22Rv1 (cell line): ENCODE measurements around the gene SMC3.

Experiments
- CTCF ChIP-seq: fragments of 450-650 bp; IDR thresholded peaks from 2 replicates; pipeline ENCODE4 v1.5.1; 2017; ENCODE audit warnings: mild to moderate bottlenecking
- ZFX ChIP-seq: fragments of 450-650 bp; IDR thresholded peaks from 2 replicates; pipeline ENCODE4 v1.6.1; 2017; ENCODE audit warnings: antibody characterized with exemption, borderline replicate concordance

- TF ChIP-seq CTCF: no peak
- no peak for TF ChIP-seq ZFX
Measured at GRCh38 chr10:110613341-110613995, 46.0 kb downstream of the SMC3 start.
